ENCODE results near the gene TECR. TPM values are rescaled to one million over a fixed set of nuclear protein-coding genes. Genes with fewer than 3 reads are reported as not detected.
"Not testable (repeated sequence)": the region's sequence is repeated elsewhere in the genome, so short reads cannot be mapped to it uniquely, and the experiment has no call there.

TECR gene
- total and polyA plus RNA-seq, 9 of the 15 experiments (the other 6 are each of a cell fraction or from before 2014, with no cell fraction given): 29.3 to 211 (median 81.4) TPM

- BruUV-seq (replicated peaks); H3K4me3 ChIP-seq; ATAC-seq; H3K9ac ChIP-seq (ENCODE audit: insufficient read depth in 1 of 2, low read depth in 2 of 2, low read length in 2 of 2); H3K9me1 ChIP-seq (ENCODE audit: control insufficient read depth, insufficient read depth, low read length); H3K4me2 ChIP-seq (ENCODE audit: insufficient read depth, low read length); H3K9me3 ChIP-seq (replicated peaks; ENCODE audit: control insufficient read depth, insufficient read depth, low read depth, low read length); CTCF ChIA-PET (ENCODE audit: low intra/inter-chr PET ratio); H2AFZ ChIP-seq (ENCODE audit: low read depth, low read length); FAIRE-seq; DNase-seq (ENCODE audit: extremely low read depth in 1 of 4, low spot score in 3 of 4); in situ Hi-C loops (cut with MboI); H3K27ac ChIP-seq (ENCODE audit: extremely low read depth, low read depth, low read length); intact Hi-C loops (cut with micrococcal nuclease); H3K27me3 ChIP-seq (ENCODE audit: control insufficient read depth in 2 of 2, insufficient read depth in 2 of 2, low read length in 2 of 2): not testable (repeated sequence)
- POLR2A ChIA-PET: interaction anchor here (0.7 kb wide), 1 partner anchor 8 kb away, joined by 3 read pairs; no protein-coding TSS in a partner anchor
- Histone ChIP-seq H4K20me1 (replicated peaks; ENCODE audit: control insufficient read depth, insufficient read depth, low read length) (peaks cover 13% of the 10 kb centered on the region), H3K36me3 (ENCODE audit: control insufficient read depth, insufficient read depth, low read length) (peaks cover 27% of the 10 kb centered on the region; the same call in 1 of the 3 replicates), H3K79me2 (ENCODE audit: control insufficient read depth, insufficient read depth, low read length) (peaks cover 76% of the 10 kb centered on the region), H3K4me1 (replicated peaks in 1 of 2; ENCODE audit: control insufficient read depth in 2 of 2, insufficient read depth in 2 of 2, low read length in 2 of 2) (peaks cover 21 to 47% of the 10 kb centered on the region in 2 experiments; a peak in 4 of 5 replicates)
- TF ChIP-seq ZNF121 (CRISPR knock-in tag; conservative IDR thresholded peaks at IDR 0.05): peak; percentile 96
- TF ChIP-seq BCOR (IDR thresholded peaks at IDR 0.05): peak; percentile 68
- peak; percentile 83 for TF ChIP-seq RBM25 (IDR thresholded peaks at IDR 0.05; ENCODE audit: low read depth, low read length, severe bottlenecking)
- TF ChIP-seq ZNF384 (IDR thresholded peaks at IDR 0.05; ENCODE audit: low read depth, low read length): peak; percentile 29; the same call in 1 of the 2 replicates
- peak; percentile 38 to 53; a peak in 2 of 4 replicates for TF ChIP-seq KDM1A (IDR thresholded peaks at IDR 0.05)
- 75% methylated on average over 5 of the region's 5 CpGs for WGBS (ENCODE audit: insufficient coverage, low coverage, missing lambda C conversion rate)
These were observed 12.6 kb downstream of the TECR start for GRCh38 chr19:14541979-14542378.

DNA sequence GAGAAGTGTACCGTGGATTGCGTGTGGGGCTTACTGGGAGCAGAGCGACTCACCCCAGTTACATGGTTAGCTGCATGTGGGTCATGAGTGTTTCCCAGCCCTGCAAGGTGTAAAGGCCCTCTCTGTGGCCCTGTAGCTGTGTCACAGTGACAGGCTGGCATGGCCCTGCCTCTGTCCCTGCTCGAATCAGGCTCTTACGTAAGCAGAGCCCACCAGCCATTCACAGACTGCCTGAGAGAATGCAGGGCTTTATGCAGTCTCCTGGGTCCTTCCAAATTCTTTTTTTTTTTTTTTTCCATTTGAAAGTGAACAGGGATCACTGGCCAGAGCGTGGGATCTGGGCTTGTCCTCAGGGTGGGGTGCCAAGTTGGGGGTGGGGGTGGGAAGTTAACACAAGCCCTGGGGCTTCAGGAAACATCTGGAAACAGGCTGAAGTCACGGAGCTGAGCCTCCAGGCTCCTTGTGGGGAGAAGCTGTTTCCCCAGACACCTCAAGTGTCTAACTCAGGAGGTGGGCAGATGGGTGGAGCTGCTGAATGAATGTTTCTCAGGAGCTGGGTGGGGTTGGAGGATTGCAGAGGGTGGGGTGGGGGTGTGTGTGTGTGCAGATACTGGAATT, 13.4 kb downstream of the TECR start:
- WGBS (ENCODE audit: insufficient coverage, low coverage, missing lambda C conversion rate): 38% methylated on average over 6 of the region's 7 CpGs
- POLR2A ChIA-PET: interaction anchor here (0.7 kb wide), 1 partner anchor 12 kb away, joined by 3 read pairs; no protein-coding TSS in a partner anchor
- peaks cover 13% of the 10 kb centered on the region for H4K20me1 ChIP-seq (replicated peaks; ENCODE audit: control insufficient read depth, insufficient read depth, low read length)

More for the DNA sequence above, 13.4 kb downstream of the TECR start:
- no peaks in the 10 kb centered on the region for H3K9me1 ChIP-seq (ENCODE audit: control insufficient read depth, insufficient read depth, low read length)
- TF ChIP-seq CEBPG (CRISPR knock-in tag; IDR thresholded peaks at IDR 0.05): 0 out of 2 replicates have a peak, but pooled peaks have one; percentile 15
- TF ChIP-seq CEBPG (tag; conservative IDR thresholded peaks at IDR 0.05 in 1 of 2, IDR thresholded peaks at IDR 0.05 in 1 of 2): no peak
- no peak for TF ChIP-seq THRB (CRISPR knock-in tag; conservative IDR thresholded peaks at IDR 0.05)
- peaks cover 71% of the 10 kb centered on the region for H3K79me2 ChIP-seq (ENCODE audit: control insufficient read depth, insufficient read depth, low read length)
- H3K9me3 ChIP-seq (replicated peaks; ENCODE audit: control insufficient read depth, insufficient read depth, low read depth, low read length): no peaks in the 10 kb centered on the region
- peak; percentile 70 for ATAC-seq
- intact Hi-C loops (cut with micrococcal nuclease) (no loop called here), in situ Hi-C loops (cut with MboI) (no loop called here)
- CTCF ChIA-PET (ENCODE audit: low intra/inter-chr PET ratio): no interaction called here
- no peaks in the 10 kb centered on the region for H3K27me3 ChIP-seq (ENCODE audit: control insufficient read depth in 2 of 2, insufficient read depth in 2 of 2, low read length in 2 of 2)
- DNase-seq (ENCODE audit: extremely low read depth in 1 of 4, low spot score in 3 of 4): peak; percentile 34 to 75 (median 45)
- H3K27ac ChIP-seq (ENCODE audit: extremely low read depth, low read depth, low read length): peak overlapping the region; percentile 4; the same call in 1 of the 3 replicates
- FAIRE-seq: peak; percentile 74
- H3K4me1 ChIP-seq (replicated peaks in 1 of 2; ENCODE audit: control insufficient read depth in 2 of 2, insufficient read depth in 2 of 2, low read length in 2 of 2): peaks cover 17 to 46% of the 10 kb centered on the region in 2 experiments; a peak in 4 of 5 replicates
- peak overlapping the region; percentile 19; the same call in 1 of the 2 replicates for H3K4me2 ChIP-seq (ENCODE audit: insufficient read depth, low read length)
- H3K4me3 ChIP-seq: no peak overlapping the region
- H2AFZ ChIP-seq (ENCODE audit: low read depth, low read length): no peak overlapping the region
- H3K36me3 ChIP-seq (ENCODE audit: control insufficient read depth, insufficient read depth, low read length): peaks cover 27% of the 10 kb centered on the region; the same call in 1 of the 3 replicates
- H3K9ac ChIP-seq (ENCODE audit: insufficient read depth in 1 of 2, low read depth in 2 of 2, low read length in 2 of 2): peak overlapping the region; percentile 2 to 84; a peak in 2 of 4 replicates
- BruUV-seq (replicated peaks): no TSS peak
